GM10266 (cell line): ENCODE results near the gene PARD6A.

Experiments
- DNase-seq: peaks from one replicate; pipeline ENCODE4 v3.0.0; 2012; ENCODE audit errors: extremely low spot score
- TF ChIP-seq, protein P1 (sequence below): IDR thresholded peaks from 2 replicates; pipeline ENCODE4 v1.5.1; 2012; ENCODE audit warnings: mild to moderate bottlenecking, low read depth; ENCODE audit not compliant: control insufficient read depth, insufficient read depth; ENCODE audit errors: missing control alignments

Gene PARD6A

DNA sequence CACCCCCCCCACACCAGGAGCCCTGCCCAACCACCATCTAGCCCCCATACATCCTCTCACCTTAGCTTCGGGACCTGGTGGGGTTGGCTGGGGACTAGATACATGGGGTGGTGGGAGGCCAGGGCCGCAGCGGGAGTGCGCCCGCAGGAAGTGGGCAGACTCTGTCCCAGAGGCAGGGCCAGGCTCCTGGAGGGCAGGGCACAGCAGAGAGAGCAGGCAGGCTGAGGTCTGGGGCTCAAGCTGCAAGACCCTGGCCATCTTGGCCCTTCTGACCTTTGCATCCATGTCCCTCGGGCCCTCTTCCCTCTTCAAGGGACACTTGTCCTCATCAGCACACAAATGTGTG, 3.1 kb downstream of the PARD6A start:
- DNase-seq = no peak
- TF ChIP-seq, protein P1, sequence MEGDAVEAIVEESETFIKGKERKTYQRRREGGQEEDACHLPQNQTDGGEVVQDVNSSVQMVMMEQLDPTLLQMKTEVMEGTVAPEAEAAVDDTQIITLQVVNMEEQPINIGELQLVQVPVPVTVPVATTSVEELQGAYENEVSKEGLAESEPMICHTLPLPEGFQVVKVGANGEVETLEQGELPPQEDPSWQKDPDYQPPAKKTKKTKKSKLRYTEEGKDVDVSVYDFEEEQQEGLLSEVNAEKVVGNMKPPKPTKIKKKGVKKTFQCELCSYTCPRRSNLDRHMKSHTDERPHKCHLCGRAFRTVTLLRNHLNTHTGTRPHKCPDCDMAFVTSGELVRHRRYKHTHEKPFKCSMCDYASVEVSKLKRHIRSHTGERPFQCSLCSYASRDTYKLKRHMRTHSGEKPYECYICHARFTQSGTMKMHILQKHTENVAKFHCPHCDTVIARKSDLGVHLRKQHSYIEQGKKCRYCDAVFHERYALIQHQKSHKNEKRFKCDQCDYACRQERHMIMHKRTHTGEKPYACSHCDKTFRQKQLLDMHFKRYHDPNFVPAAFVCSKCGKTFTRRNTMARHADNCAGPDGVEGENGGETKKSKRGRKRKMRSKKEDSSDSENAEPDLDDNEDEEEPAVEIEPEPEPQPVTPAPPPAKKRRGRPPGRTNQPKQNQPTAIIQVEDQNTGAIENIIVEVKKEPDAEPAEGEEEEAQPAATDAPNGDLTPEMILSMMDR = no peak

DNA sequence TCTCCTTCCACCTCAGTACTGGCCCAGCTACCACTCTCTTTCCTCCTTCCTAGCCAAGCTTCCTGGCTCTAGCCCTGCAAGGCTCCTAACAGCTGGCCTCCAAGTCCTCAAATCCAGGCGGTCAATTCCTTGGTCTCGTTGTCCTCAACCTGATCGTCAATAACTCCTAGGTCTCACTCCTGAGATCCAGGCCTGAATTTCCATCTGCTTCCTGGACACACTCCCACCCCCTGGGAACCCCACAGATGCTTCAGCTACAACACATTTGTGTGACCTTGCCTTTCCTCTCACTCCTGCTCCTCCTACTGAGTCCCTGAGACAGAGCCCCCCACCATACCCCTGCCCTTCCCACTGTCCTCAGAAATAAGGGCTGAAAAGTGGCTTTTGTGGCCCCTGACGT, 3.5 kb downstream of the PARD6A start:
- no peak for DNase-seq
- TF ChIP-seq, protein P1 = no peak

DNA sequence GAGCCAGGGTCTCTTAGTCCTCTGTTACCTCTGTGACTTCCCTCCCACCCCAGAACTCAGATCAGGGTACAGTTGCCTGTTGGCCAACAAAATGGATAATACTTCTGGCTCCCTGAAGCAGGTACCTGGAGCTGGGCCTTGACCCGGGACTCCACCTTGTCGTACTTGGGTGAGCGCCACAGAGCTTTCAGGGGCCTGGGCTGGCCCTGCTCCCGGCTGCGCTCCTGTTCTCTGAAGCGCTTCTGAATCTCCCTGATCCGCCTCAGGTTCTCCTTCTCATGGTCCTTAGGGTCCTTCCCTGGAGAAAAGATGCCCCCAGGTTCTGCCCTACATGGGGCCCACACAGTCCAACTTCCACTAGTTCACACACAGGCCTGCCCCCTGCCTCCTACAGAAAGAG, 4.1 kb downstream of the PARD6A start:
- TF ChIP-seq, protein P1 = no peak
- no peak for DNase-seq

DNA sequence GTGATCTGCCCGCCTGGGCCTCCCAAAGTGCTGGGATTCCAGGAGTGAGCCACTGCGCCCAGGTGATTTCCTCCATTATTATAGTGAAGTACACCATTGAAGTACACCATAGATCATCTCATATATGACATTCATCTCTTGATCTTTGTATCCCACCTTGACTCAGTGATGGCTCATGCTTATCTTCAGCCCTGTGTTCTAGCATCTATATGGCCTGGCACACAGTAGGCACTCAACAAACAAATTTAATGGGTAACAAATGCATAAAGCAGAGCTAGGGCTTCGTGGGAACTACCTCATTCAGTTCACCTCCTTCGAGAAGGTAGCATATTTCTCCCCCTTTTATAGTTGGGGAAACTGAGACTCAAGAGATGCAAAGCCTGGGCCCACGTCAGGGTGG, 4.8 kb downstream of the PARD6A start:
- TF ChIP-seq, protein P1 = no peak
- no peak for DNase-seq

DNA sequence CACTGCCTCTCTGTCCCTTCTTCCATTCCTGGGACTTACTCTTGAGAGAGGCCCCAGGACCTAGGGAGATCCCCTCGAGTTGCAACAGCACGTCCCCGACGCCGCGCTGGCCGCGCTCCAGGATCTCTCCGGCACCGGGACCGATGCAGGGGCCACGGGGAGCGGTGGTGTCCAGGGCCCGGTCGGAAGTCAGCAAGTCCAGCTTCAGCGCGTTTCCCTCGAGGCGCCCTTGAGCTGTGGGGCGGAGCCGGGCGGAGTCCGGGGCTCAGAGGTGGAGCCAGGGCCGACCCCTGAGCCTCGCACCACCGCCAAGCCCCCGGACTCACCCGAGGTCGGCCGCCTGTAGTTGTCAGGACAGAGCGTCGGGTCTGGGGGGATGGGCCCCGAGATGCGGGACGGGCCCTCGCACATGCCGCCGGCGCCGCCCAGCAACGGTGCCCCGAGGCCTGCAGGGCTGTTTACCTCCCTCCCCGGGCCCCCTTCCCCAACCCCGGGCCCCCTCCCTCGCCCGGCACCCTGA, 5.3 kb downstream of the PARD6A start:
- peak; percentile 54 for DNase-seq
- TF ChIP-seq, protein P1 = no peak

DNA sequence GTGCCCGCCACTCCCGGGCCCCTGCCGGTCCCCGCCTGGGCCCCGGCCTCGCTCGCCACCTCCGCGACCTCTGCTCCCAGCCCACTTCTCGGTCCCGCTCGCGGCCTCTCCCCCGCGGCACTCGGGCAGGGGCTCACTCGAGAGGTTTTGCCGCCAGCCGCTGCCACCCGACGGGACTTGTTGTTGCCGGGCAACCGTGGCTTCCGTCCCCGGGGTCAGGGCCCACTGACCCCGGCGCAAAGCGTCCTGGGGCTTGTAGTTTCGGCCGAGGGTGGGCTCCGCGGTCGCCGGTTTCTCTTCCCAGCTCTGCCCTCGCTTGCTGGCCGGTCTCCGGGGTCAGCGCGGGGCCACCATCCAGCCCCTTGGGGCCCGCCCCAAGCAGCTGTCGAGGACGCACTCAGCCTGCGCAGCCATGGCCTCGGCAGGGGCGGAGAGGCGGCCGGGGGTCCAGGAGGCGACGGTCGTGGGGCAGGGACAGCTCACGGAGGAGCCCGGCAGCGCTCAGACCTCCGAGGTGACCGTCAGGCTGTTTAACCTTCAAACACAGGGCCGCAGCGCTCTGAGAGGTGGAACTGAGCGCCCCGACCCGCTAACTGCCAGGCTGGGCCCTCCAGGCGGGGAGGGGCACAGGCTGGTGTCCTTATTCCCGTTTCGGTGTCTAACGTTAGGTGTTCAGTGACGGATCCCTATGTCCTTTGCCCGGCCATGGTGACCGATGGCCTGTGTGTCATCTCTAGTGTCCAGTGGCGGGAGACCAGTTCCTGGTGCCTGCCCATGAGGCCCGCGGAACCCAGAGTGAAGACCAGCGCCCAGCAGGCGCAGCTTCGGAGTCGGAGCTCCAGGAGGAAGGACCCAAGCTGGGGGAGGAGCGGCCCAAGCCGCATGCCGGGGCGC, 6.0 kb downstream of the PARD6A start, which contains the start of the genes C16orf86 and ENKD1:
TSS of gene C16orf86 (plus strand) at position 256 of the 894 bp plus-strand sequence. CDS start at position 413, 157 bp downstream.
TSS of gene ENKD1 (minus strand) at position 192 of the 894 bp plus-strand sequence. CDS start 308 bp downstream, outside the sequence.
- DNase-seq = peak; percentile 96
- TF ChIP-seq, protein P1 = no peak

DNA sequence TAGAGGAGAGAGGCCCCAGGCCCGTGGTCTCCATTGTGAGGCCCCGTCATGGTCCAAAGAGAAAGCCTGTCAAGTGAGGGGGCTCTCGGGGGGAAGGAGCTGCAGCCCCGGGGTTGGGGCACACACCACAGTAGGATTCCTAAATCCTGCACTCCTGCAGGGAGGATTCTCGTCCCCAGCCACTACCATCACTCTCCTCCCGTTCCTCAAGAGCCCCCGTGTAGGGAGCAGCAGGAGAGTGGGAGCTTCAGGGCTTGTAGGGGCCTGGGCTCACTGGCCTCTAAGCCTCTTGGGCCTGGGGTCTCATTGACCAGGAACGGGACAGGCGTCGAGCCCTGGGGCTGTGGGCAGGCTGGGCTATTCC, 6.7 kb downstream of the PARD6A start:
- TF ChIP-seq, protein P1 = no peak
- DNase-seq = peak; percentile 40
